Central memory CD8-positive, alpha-beta T cell (primary cell): ENCODE data around the gene C2orf42.
A peak's percentile ranks its signal among the peaks of the same experiment; 100 is the strongest.
"Not testable (repeated sequence)": the region's sequence is repeated elsewhere in the genome, so short reads cannot be mapped to it uniquely, and the experiment has no call there.

Source experiments
- ATAC-seq: fragments of 150-1000 bp; cut with Tn5 transposase; replicated peaks from 2 replicates; pipeline ENCODE4 v1.10.0; 2022; ENCODE audit warnings: mild to moderate bottlenecking, moderate FRiP score, moderate number of reproducible peaks; ENCODE audit not compliant: poor library complexity, severe bottlenecking; ENCODE audit errors: extremely low read depth
- DNase-seq, 2 donors: peaks; one replicate each; pipeline ENCODE4 v3.0.0; 2021; ENCODE audit warnings: low spot score in 2 of 2
- H3K27ac Mint-ChIP-seq: one replicate; pipeline ENCODE4 v1.8.0; 2022; ENCODE audit warnings: low read depth, mild to moderate bottlenecking, moderate library complexity, mixed read lengths
- H3K27me3 Mint-ChIP-seq: one replicate; pipeline ENCODE4 v1.8.0; 2022; ENCODE audit warnings: mixed read lengths
- H3K36me3 Mint-ChIP-seq: one replicate; pipeline ENCODE4 v1.8.0; 2022; ENCODE audit warnings: mild to moderate bottlenecking, moderate library complexity, mixed read lengths; ENCODE audit not compliant: insufficient read depth
- H3K4me1 Mint-ChIP-seq: one replicate; pipeline ENCODE4 v1.8.0; 2022; ENCODE audit warnings: mixed read lengths
- H3K4me3 Mint-ChIP-seq: one replicate; pipeline ENCODE4 v1.8.0; 2022; ENCODE audit warnings: mild to moderate bottlenecking, moderate library complexity, mixed read lengths
- H3K9me3 Mint-ChIP-seq: one replicate; pipeline ENCODE4 v1.8.0; 2022; ENCODE audit warnings: mixed read lengths

The C2orf42 gene

GRCh38 chr2:70134323-70134983 is 56.4 kb downstream of the C2orf42 start:
- Mint-ChIP-seq H3K4me1 (peaks cover 69% of the 10 kb centered on the region), H3K27ac (peak overlapping the region; percentile 94), H3K4me3 (peak overlapping the region; percentile 80), H3K36me3 (peaks cover 28% of the 10 kb centered on the region)
- H3K27me3 Mint-ChIP-seq, H3K9me3 Mint-ChIP-seq, ATAC-seq, DNase-seq: not testable (repeated sequence)

- peak overlapping the region; percentile 80 for H3K4me3 Mint-ChIP-seq
- H3K27me3 Mint-ChIP-seq = no peaks in the 10 kb centered on the region
- DNase-seq (no peak), ATAC-seq (peak; percentile 25)
- no peaks in the 10 kb centered on the region for H3K9me3 Mint-ChIP-seq
- H3K27ac Mint-ChIP-seq = peak overlapping the region; percentile 94
- H3K4me1 Mint-ChIP-seq = peaks cover 71% of the 10 kb centered on the region
- peaks cover 28% of the 10 kb centered on the region for H3K36me3 Mint-ChIP-seq
Measured at GRCh38 chr2:70133491-70134322, 57.1 kb downstream of the C2orf42 start.

- ATAC-seq (no peak), DNase-seq (no peak)
- Mint-ChIP-seq H3K36me3 (peaks cover 28% of the 10 kb centered on the region), H3K4me3 (peak overlapping the region; percentile 80), H3K9me3 (no peaks in the 10 kb centered on the region), H3K4me1 (peaks cover 71% of the 10 kb centered on the region), H3K27ac (peak overlapping the region; percentile 94), H3K27me3 (no peaks in the 10 kb centered on the region)
Measured at GRCh38 chr2:70133127-70133452, 57.7 kb downstream of the C2orf42 start.

DNA sequence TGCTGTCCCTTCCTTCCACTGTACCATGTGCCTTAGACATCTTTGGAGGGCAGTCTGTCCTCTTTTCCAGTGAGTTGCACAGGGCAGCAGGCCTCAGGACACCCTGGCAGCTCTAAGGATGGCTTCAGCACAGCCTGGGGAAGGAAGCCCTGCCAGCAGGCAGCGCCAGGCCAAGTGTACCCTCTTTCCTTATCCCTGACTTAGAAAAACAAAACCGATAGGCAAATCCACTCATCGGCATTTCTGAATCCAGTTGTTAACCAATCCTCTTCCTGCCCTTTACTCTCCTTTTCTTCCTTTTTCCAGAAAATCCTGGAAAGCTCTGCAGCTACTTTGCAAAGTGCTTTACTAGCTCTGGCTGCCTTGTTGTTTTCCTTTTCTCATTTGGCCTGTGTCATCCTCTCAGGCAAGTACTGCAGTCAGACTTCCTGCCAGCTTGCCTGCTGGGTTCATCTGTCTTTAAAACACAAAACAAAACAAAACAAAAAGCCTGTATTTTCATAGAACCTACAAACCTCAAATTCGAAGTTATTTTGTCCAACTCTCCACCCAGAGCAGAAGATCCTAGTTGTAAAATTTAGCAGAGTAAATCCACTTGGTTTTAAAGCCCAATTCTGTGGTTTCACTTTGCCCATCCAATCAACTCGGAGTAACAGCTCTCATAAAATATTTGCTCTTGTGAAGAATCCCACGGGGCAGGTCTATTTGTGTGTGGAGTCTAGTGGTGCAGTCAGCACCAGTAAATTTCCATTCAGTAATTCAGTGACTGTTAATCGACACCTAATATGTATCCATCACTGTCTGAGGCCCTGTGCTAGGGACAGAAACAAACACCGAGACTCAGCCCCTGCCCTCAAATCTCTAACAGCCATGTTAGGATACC is 58.3 kb downstream of the C2orf42 start:
- no peak for DNase-seq

DNA sequence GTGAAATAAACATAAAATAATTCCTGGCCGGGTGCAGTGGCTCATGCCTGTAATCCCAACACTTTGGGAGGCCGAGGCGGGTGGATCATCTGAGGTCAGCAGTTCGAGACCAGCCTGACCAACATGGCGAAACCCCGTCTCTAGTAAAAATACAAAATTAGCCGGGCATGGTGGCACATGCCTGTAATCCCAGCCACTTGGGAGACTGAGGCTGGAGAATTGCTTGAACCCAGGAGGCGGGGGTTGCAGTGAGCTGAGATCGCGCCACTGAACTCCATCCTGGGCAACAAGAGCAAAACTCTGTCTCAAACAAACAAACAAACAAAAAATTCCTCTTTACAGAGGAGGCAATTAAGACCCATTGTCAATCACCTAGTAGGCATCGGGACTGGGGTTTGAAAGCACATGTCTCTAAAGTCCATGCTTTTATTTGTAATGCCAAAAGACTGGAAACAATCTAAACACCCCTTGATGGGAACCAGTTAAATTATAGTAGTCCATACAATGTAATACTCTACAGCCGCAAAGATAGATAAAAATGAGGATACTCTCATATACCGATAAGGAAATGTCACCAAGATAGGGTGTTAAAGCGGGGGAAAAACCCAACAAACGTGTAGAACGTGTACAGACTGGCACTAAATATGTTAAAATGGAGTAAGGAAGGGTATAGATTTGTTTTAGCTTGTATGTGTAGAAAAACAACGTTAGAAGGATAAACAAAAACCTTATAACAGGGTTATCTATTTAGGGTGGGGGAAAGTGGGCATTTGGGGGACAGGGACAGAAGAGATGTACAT is 59.3 kb downstream of the C2orf42 start:
- H3K27me3 Mint-ChIP-seq, DNase-seq, H3K9me3 Mint-ChIP-seq: not testable (repeated sequence)
- Mint-ChIP-seq H3K36me3 (peaks cover 28% of the 10 kb centered on the region), H3K4me3 (peak overlapping the region; percentile 80), H3K4me1 (peaks cover 70% of the 10 kb centered on the region), H3K27ac (peak overlapping the region; percentile 94)
- ATAC-seq = peak; percentile 29

More for the DNA sequence above, 58.3 kb downstream of the C2orf42 start:
- Mint-ChIP-seq H3K36me3 (peaks cover 29% of the 10 kb centered on the region), H3K4me3 (peak overlapping the region; percentile 80), H3K4me1 (peaks cover 71% of the 10 kb centered on the region), H3K9me3 (no peaks in the 10 kb centered on the region), H3K27ac (peak overlapping the region; percentile 94), H3K27me3 (no peaks in the 10 kb centered on the region)
- peak; percentile 55 for ATAC-seq

- DNase-seq (no peak), ATAC-seq (no peak)
- Mint-ChIP-seq H3K9me3 (no peaks in the 10 kb centered on the region), H3K36me3 (peaks cover 43% of the 10 kb centered on the region), H3K27ac (no peak overlapping the region), H3K4me1 (peaks cover 74% of the 10 kb centered on the region), H3K4me3 (no peak overlapping the region), H3K27me3 (no peaks in the 10 kb centered on the region)
Measured at GRCh38 chr2:70128005-70128404, 62.8 kb downstream of the C2orf42 start.

- peaks cover 76% of the 10 kb centered on the region for H3K4me1 Mint-ChIP-seq
- H3K4me3 Mint-ChIP-seq = peak overlapping the region; percentile 83
- ATAC-seq = no peak
- peak overlapping the region; percentile 100 for H3K27ac Mint-ChIP-seq
- H3K27me3 Mint-ChIP-seq = no peaks in the 10 kb centered on the region
- peaks cover 40% of the 10 kb centered on the region for H3K36me3 Mint-ChIP-seq
- no peak for DNase-seq
- H3K9me3 Mint-ChIP-seq = no peaks in the 10 kb centered on the region
Measured at GRCh38 chr2:70126413-70126812, 64.4 kb downstream of the C2orf42 start.

GRCh38 chr2:70125498-70125898 is 65.3 kb downstream of the C2orf42 start:
- ATAC-seq (no peak), DNase-seq (no peak)
- no peaks in the 10 kb centered on the region for H3K27me3 Mint-ChIP-seq
- H3K4me1 Mint-ChIP-seq = peaks cover 79% of the 10 kb centered on the region
- H3K9me3 Mint-ChIP-seq = no peaks in the 10 kb centered on the region
- H3K27ac Mint-ChIP-seq = peak overlapping the region; percentile 100
- H3K36me3 Mint-ChIP-seq = peaks cover 40% of the 10 kb centered on the region
- H3K4me3 Mint-ChIP-seq = peak overlapping the region; percentile 83

DNA sequence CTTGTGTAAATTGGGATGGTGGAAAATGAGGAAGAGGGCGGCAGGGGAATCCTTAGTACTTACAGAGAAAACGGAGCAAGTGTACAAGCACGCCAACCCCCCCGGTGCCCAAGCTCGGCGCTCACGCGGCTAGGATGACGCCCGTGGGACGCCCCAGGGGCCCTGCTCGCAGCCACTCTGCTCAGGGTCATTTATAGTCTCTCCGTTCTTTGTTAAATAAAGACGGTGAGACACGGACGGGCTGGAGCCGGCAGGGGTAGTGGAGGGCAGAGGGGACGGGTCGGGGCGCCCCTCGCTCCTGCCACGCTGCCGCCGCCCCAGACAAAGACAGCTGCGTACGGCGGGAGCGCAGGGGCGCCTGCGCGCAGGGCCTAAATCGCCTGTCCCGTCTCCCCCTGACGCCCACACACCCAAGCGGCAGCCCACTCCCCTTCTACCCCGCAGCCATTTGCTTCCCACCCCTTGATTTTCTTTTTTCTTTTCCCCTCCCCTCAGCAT is 65.8 kb downstream of the C2orf42 start:
- Mint-ChIP-seq H3K4me3 (peak overlapping the region; percentile 83), H3K36me3 (peaks cover 40% of the 10 kb centered on the region), H3K27me3 (no peaks in the 10 kb centered on the region), H3K4me1 (peaks cover 77% of the 10 kb centered on the region), H3K9me3 (no peaks in the 10 kb centered on the region), H3K27ac (peak overlapping the region; percentile 100)
- ATAC-seq (peak; percentile 59), DNase-seq (peak; percentile 58 to 60)

GRCh38 chr2:70123829-70124116 is 67.0 kb downstream of the C2orf42 start:
- H3K4me3 Mint-ChIP-seq = peak overlapping the region; percentile 83
- H3K4me1 Mint-ChIP-seq = peaks cover 74% of the 10 kb centered on the region
- H3K27ac Mint-ChIP-seq = peak overlapping the region; percentile 100
- no peaks in the 10 kb centered on the region for H3K27me3 Mint-ChIP-seq
- ATAC-seq = no peak
- H3K9me3 Mint-ChIP-seq = no peaks in the 10 kb centered on the region
- peaks cover 40% of the 10 kb centered on the region for H3K36me3 Mint-ChIP-seq
- DNase-seq = no peak

DNA sequence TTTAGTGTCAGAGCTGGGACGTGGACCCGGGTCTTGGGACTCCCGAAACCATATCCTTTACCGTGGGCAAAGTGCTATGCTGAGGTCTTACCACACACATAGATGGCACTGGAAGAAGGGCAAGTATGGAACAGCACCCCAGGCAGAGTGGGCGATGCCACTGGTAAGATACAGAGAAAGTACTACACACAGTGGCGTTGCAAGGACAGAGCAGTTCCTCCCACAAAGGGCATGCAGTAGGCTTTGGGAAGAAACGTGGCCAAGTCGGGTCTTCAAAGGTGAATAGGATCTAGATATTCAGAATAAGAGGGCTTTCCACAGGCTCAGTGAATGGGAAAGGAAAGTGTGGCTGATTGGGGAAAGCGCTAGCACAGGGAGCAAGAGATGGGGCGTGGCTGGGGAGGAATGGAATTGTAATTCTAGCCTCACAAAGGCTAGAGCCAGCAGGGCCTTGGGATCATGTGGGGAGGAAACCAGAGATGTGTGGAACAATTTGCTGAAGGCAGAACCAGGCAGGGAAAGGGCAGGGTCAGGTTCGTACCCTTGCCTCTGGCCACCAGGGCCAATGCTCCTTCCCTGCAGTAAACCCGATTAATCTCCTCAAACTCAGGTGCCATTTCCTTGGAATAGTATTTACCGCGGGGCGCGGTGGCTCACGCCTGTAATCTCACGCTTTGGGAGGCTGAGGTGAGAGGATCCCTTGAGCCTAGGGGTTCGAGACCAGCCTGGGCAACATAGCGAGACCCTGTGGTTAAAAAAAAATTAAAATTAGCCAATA is 67.6 kb downstream of the C2orf42 start:
- no peaks in the 10 kb centered on the region for H3K27me3 Mint-ChIP-seq
- ATAC-seq (no peak), DNase-seq (no peak)
- H3K9me3 Mint-ChIP-seq = no peaks in the 10 kb centered on the region
- peak overlapping the region; percentile 100 for H3K27ac Mint-ChIP-seq
- peaks cover 75% of the 10 kb centered on the region for H3K4me1 Mint-ChIP-seq
- peaks cover 40% of the 10 kb centered on the region for H3K36me3 Mint-ChIP-seq
- peak overlapping the region; percentile 83 for H3K4me3 Mint-ChIP-seq
